ENCODE measurements around the gene EIF2B4. TPM values are rescaled to one million over a fixed set of nuclear protein-coding genes. Genes with fewer than 3 reads are reported as not detected.

The EIF2B4 gene
- total and polyA plus RNA-seq, 9 of the 15 experiments (the other 6 are each of a cell fraction or from before 2014, with no cell fraction given), result 29.7 to 80.3 (median 58.9) TPM

DNA sequence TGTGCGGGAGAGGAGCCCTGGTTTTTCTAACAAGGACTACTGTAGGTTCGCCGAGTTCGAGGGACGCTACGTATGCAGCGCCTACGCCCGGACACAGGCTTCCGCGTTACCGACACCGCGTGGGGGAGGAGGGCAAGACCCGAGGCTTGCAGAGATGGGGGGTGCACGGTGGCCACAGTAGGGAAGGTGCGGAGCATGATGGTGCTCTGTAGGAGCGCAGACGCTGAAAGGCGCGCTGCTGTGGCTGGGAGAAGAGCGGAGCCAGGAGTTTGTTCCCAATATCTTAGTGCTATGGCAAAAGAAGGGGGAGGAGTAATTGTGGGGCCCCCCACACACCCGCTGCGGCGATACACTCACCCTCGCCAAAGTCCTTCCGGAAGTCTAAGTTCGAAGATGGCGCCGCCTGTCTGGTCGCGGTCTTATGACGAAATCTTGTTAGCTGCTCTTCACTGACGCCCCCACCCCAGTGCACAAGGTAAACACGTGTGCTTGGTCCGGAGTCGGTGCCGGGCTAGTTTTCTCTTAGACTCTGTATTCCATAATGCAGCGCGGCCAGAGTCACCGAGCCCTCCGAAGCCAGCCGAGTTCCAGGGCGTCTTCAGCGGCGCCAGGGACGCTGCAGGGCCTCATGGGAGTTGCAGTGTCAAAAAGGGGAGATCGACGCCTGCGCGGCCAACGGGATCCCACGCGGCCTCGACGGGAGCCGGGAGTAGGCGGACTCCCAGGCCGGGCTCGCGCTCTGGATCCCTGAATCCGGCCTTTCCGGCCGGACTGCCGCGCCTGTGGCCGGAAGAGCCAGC is 13.6 kb downstream of the EIF2B4 start, which contains the start of gene GTF3C2 (continued):
- TF ChIP-seq HIVEP1 (CRISPR knock-in tag; IDR thresholded peaks at IDR 0.05) (peak; percentile 14; the same call in 1 of the 2 replicates), SMAD4 (CRISPR knock-in tag; conservative IDR thresholded peaks at IDR 0.05) (0 out of 2 replicates have a peak, but pooled peaks have one; percentile 70), RBM22 (IDR thresholded peaks at IDR 0.05; ENCODE audit: low read depth, low read length, poor library complexity, severe bottlenecking) (no peak), FOSL1 (tag; conservative IDR thresholded peaks at IDR 0.05) (peak; percentile 71), CBX5 (IDR thresholded peaks at IDR 0.05; ENCODE audit: borderline replicate concordance, low read depth) (no peak), CSDE1 (IDR thresholded peaks at IDR 0.05) (peak in 1 of 2 experiments; percentile 43; a peak in 1 of 4 replicates), FIP1L1 (IDR thresholded peaks at IDR 0.05; ENCODE audit: low read depth, low read length, poor library complexity, severe bottlenecking) (no peak), SAP30 (IDR thresholded peaks at IDR 0.05; ENCODE audit: borderline replicate concordance, insufficient read depth, low read depth, low read length, poor library complexity, severe bottlenecking) (peak; percentile 92), STAT5B (CRISPR knock-in tag; IDR thresholded peaks at IDR 0.05) (no peak)
- TF ChIP-seq, protein P1, sequence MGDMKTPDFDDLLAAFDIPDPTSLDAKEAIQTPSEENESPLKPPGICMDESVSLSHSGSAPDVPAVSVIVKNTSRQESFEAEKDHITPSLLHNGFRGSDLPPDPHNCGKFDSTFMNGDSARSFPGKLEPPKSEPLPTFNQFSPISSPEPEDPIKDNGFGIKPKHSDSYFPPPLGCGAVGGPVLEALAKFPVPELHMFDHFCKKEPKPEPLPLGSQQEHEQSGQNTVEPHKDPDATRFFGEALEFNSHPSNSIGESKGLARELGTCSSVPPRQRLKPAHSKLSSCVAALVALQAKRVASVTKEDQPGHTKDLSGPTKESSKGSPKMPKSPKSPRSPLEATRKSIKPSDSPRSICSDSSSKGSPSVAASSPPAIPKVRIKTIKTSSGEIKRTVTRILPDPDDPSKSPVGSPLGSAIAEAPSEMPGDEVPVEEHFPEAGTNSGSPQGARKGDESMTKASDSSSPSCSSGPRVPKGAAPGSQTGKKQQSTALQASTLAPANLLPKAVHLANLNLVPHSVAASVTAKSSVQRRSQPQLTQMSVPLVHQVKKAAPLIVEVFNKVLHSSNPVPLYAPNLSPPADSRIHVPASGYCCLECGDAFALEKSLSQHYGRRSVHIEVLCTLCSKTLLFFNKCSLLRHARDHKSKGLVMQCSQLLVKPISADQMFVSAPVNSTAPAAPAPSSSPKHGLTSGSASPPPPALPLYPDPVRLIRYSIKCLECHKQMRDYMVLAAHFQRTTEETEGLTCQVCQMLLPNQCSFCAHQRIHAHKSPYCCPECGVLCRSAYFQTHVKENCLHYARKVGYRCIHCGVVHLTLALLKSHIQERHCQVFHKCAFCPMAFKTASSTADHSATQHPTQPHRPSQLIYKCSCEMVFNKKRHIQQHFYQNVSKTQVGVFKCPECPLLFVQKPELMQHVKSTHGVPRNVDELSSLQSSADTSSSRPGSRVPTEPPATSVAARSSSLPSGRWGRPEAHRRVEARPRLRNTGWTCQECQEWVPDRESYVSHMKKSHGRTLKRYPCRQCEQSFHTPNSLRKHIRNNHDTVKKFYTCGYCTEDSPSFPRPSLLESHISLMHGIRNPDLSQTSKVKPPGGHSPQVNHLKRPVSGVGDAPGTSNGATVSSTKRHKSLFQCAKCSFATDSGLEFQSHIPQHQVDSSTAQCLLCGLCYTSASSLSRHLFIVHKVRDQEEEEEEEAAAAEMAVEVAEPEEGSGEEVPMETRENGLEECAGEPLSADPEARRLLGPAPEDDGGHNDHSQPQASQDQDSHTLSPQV (IDR thresholded peaks at IDR 0.05), result peak; percentile 77
- TF ChIP-seq, protein P2, sequence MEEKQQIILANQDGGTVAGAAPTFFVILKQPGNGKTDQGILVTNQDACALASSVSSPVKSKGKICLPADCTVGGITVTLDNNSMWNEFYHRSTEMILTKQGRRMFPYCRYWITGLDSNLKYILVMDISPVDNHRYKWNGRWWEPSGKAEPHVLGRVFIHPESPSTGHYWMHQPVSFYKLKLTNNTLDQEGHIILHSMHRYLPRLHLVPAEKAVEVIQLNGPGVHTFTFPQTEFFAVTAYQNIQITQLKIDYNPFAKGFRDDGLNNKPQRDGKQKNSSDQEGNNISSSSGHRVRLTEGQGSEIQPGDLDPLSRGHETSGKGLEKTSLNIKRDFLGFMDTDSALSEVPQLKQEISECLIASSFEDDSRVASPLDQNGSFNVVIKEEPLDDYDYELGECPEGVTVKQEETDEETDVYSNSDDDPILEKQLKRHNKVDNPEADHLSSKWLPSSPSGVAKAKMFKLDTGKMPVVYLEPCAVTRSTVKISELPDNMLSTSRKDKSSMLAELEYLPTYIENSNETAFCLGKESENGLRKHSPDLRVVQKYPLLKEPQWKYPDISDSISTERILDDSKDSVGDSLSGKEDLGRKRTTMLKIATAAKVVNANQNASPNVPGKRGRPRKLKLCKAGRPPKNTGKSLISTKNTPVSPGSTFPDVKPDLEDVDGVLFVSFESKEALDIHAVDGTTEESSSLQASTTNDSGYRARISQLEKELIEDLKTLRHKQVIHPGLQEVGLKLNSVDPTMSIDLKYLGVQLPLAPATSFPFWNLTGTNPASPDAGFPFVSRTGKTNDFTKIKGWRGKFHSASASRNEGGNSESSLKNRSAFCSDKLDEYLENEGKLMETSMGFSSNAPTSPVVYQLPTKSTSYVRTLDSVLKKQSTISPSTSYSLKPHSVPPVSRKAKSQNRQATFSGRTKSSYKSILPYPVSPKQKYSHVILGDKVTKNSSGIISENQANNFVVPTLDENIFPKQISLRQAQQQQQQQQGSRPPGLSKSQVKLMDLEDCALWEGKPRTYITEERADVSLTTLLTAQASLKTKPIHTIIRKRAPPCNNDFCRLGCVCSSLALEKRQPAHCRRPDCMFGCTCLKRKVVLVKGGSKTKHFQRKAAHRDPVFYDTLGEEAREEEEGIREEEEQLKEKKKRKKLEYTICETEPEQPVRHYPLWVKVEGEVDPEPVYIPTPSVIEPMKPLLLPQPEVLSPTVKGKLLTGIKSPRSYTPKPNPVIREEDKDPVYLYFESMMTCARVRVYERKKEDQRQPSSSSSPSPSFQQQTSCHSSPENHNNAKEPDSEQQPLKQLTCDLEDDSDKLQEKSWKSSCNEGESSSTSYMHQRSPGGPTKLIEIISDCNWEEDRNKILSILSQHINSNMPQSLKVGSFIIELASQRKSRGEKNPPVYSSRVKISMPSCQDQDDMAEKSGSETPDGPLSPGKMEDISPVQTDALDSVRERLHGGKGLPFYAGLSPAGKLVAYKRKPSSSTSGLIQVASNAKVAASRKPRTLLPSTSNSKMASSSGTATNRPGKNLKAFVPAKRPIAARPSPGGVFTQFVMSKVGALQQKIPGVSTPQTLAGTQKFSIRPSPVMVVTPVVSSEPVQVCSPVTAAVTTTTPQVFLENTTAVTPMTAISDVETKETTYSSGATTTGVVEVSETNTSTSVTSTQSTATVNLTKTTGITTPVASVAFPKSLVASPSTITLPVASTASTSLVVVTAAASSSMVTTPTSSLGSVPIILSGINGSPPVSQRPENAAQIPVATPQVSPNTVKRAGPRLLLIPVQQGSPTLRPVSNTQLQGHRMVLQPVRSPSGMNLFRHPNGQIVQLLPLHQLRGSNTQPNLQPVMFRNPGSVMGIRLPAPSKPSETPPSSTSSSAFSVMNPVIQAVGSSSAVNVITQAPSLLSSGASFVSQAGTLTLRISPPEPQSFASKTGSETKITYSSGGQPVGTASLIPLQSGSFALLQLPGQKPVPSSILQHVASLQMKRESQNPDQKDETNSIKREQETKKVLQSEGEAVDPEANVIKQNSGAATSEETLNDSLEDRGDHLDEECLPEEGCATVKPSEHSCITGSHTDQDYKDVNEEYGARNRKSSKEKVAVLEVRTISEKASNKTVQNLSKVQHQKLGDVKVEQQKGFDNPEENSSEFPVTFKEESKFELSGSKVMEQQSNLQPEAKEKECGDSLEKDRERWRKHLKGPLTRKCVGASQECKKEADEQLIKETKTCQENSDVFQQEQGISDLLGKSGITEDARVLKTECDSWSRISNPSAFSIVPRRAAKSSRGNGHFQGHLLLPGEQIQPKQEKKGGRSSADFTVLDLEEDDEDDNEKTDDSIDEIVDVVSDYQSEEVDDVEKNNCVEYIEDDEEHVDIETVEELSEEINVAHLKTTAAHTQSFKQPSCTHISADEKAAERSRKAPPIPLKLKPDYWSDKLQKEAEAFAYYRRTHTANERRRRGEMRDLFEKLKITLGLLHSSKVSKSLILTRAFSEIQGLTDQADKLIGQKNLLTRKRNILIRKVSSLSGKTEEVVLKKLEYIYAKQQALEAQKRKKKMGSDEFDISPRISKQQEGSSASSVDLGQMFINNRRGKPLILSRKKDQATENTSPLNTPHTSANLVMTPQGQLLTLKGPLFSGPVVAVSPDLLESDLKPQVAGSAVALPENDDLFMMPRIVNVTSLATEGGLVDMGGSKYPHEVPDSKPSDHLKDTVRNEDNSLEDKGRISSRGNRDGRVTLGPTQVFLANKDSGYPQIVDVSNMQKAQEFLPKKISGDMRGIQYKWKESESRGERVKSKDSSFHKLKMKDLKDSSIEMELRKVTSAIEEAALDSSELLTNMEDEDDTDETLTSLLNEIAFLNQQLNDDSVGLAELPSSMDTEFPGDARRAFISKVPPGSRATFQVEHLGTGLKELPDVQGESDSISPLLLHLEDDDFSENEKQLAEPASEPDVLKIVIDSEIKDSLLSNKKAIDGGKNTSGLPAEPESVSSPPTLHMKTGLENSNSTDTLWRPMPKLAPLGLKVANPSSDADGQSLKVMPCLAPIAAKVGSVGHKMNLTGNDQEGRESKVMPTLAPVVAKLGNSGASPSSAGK (IDR thresholded peaks at IDR 0.05), result peak; percentile 94

Data from K562 (cell line).